Stimulated activated naive CD4-positive, alpha-beta T cell (primary cell): ENCODE measurements around the gene ZNF112.

Source experiments
- DNase-seq, 6 experiments: peaks; one replicate each; lab custom pipeline; 2025; lab: John Stamatoyannopoulos, UW

ZNF112 gene

GRCh38 chr19:44280916-44281315 is 75.6 kb downstream of the ZNF112 start:
- no peak for DNase-seq

GRCh38 chr19:44278181-44278690 is 78.2 kb downstream of the ZNF112 start:
- DNase-seq, result no peak

- DNase-seq, result no peak
Observed at GRCh38 chr19:44277331-44277730, 79.1 kb downstream of the ZNF112 start.
